HEK293 (cell line): ENCODE measurements around the gene ACVRL1.

Experiments
- GLI2 ChIP-seq: fragments of 450-650 bp; formaldehyde crosslinking; IDR thresholded peaks from 2 replicates; pipeline ENCODE4; 2017; ENCODE audit warnings: missing biosample characterization, missing genetic modification characterization, low read depth, borderline replicate concordance
- REST ChIP-seq: fragments of 450-650 bp; formaldehyde crosslinking; IDR thresholded peaks from 2 replicates; pipeline ENCODE4 v1.5.1; 2016; ENCODE audit warnings: missing biosample characterization, missing genetic modification characterization
- ZBTB6 ChIP-seq: fragments of 450-650 bp; formaldehyde crosslinking; IDR thresholded peaks from 2 replicates; pipeline ENCODE4 v1.5.1; 2017; ENCODE audit warnings: missing biosample characterization, missing genetic modification characterization
- ZNF184 ChIP-seq: fragments of 450-650 bp; IDR thresholded peaks from 2 replicates; pipeline ENCODE4 v1.5.1; 2018; ENCODE audit warnings: missing biosample characterization, mild to moderate bottlenecking, missing genetic modification characterization

- TF ChIP-seq GLI2 (tag by site-specific recombination) (no peak), ZBTB6 (no peak), ZNF184 (no peak), REST (tag by site-specific recombination) (no peak)
These were observed 2.3 kb upstream of the ACVRL1 start for GRCh38 chr12:51904951-51905470.
